Measurements from ENCODE around the gene FOXP2. TPM values are rescaled to one million over a fixed set of nuclear protein-coding genes. Genes with fewer than 3 reads are reported as not detected.

The FOXP2 gene
- total RNA-seq, 1 experiment from 2014 or later = 0.17 TPM

DNA sequence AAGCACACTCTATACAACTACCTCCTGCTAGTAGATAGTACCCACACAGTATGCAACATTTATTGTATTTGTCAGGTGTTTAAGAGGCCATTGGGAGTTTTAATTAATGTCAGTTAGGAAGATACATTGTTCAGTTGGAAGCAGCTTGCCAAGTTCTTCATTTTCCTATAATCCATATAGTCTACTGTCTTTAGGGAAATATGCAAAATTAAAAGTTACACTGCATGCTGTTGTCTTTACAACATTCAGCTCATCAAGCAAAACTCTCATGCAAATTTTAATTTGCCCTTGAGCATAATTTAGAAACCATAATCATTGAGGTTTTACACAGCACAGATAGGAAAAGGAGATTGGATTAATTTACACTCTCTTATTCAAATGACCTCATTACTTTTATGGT is 17.4 kb downstream of the FOXP2 start:
- no peak for DNase-seq (ENCODE audit: low spot score)
- ChIA-PET CTCF (no interaction called here), POLR2A (no interaction called here)
- TF ChIP-seq NFE2L1 (CRISPR knock-in tag; IDR thresholded peaks at IDR 0.05) = no peak
- TF ChIP-seq, protein P1, sequence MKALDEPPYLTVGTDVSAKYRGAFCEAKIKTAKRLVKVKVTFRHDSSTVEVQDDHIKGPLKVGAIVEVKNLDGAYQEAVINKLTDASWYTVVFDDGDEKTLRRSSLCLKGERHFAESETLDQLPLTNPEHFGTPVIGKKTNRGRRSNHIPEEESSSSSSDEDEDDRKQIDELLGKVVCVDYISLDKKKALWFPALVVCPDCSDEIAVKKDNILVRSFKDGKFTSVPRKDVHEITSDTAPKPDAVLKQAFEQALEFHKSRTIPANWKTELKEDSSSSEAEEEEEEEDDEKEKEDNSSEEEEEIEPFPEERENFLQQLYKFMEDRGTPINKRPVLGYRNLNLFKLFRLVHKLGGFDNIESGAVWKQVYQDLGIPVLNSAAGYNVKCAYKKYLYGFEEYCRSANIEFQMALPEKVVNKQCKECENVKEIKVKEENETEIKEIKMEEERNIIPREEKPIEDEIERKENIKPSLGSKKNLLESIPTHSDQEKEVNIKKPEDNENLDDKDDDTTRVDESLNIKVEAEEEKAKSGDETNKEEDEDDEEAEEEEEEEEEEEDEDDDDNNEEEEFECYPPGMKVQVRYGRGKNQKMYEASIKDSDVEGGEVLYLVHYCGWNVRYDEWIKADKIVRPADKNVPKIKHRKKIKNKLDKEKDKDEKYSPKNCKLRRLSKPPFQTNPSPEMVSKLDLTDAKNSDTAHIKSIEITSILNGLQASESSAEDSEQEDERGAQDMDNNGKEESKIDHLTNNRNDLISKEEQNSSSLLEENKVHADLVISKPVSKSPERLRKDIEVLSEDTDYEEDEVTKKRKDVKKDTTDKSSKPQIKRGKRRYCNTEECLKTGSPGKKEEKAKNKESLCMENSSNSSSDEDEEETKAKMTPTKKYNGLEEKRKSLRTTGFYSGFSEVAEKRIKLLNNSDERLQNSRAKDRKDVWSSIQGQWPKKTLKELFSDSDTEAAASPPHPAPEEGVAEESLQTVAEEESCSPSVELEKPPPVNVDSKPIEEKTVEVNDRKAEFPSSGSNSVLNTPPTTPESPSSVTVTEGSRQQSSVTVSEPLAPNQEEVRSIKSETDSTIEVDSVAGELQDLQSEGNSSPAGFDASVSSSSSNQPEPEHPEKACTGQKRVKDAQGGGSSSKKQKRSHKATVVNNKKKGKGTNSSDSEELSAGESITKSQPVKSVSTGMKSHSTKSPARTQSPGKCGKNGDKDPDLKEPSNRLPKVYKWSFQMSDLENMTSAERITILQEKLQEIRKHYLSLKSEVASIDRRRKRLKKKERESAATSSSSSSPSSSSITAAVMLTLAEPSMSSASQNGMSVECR (CRISPR knock-in tag; IDR thresholded peaks at IDR 0.05; ENCODE audit: borderline replicate concordance) = no peak
- TF ChIP-seq, protein P2, sequence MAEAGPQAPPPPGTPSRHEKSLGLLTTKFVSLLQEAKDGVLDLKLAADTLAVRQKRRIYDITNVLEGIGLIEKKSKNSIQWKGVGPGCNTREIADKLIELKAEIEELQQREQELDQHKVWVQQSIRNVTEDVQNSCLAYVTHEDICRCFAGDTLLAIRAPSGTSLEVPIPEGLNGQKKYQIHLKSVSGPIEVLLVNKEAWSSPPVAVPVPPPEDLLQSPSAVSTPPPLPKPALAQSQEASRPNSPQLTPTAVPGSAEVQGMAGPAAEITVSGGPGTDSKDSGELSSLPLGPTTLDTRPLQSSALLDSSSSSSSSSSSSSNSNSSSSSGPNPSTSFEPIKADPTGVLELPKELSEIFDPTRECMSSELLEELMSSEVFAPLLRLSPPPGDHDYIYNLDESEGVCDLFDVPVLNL (CRISPR knock-in tag; IDR thresholded peaks at IDR 0.05; ENCODE audit: borderline replicate concordance, low read depth) = no peak
- TF ChIP-seq ATF6 (CRISPR knock-in tag; IDR thresholded peaks at IDR 0.05) = no peak
- TF ChIP-seq GABPB1 (CRISPR knock-in tag; IDR thresholded peaks at IDR 0.05) = no peak
- TF ChIP-seq ZNF121 (CRISPR knock-in tag; IDR thresholded peaks at IDR 0.05) = no peak
- TF ChIP-seq RELA (CRISPR knock-in tag; IDR thresholded peaks at IDR 0.05; ENCODE audit: borderline replicate concordance) = no peak
- no peak for TF ChIP-seq SMAD3 (CRISPR knock-in tag; IDR thresholded peaks at IDR 0.05; ENCODE audit: borderline replicate concordance)
- TF ChIP-seq ESRRA (CRISPR knock-in tag; IDR thresholded peaks at IDR 0.05; ENCODE audit: borderline replicate concordance) = no peak
- no peak for TF ChIP-seq SMAD4 (CRISPR knock-in tag; IDR thresholded peaks at IDR 0.05)
- no peaks in the 10 kb centered on the region for H3K4me1 Mint-ChIP-seq
- no peak overlapping the region for H3K4me3 Mint-ChIP-seq
- no peaks in the 10 kb centered on the region for H3K9me3 Mint-ChIP-seq
- no peak overlapping the region for H3K27ac Mint-ChIP-seq
- no peaks in the 10 kb centered on the region for H3K36me3 Mint-ChIP-seq
- no peaks in the 10 kb centered on the region for H3K27me3 Mint-ChIP-seq (ENCODE audit: low read depth)
- no peak for ATAC-seq

DNA sequence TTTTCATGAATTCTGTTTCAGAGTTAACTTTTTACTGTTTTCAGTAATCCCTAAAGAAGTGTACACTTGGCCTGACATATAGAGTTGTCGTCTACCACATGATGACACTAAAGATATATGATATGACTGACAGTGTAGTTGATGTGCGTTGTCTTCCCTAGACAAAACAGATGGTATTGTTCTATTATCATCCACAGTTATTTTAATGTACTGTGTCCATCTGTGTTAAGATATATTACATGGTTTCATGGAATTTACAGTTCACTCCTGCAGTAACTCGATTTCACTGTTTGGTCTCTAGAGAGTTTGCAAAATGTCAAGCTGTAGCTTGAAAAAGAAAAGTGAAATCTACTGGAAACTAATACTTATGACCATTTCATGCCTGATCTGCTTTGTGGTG is 18.1 kb downstream of the FOXP2 start:
- POLR2A ChIA-PET = no interaction called here
- Mint-ChIP-seq H3K4me1 (no peaks in the 10 kb centered on the region), H3K36me3 (no peaks in the 10 kb centered on the region), H3K27me3 (ENCODE audit: low read depth) (no peaks in the 10 kb centered on the region), H3K9me3 (no peaks in the 10 kb centered on the region), H3K27ac (no peak overlapping the region), H3K4me3 (no peak overlapping the region)
- ATAC-seq = no peak
- CTCF ChIA-PET = no interaction called here
- no peak for DNase-seq (ENCODE audit: low spot score)
- TF ChIP-seq JUN (CRISPR knock-in tag; IDR thresholded peaks at IDR 0.05) (no peak), ZNF232 (CRISPR knock-in tag; IDR thresholded peaks at IDR 0.05) (no peak), CDX4 (CRISPR knock-in tag; IDR thresholded peaks at IDR 0.05; ENCODE audit: borderline replicate concordance) (no peak), MAX (CRISPR knock-in tag; IDR thresholded peaks at IDR 0.05) (no peak), ZNF671 (CRISPR knock-in tag; IDR thresholded peaks at IDR 0.05) (no peak), AFF4 (CRISPR knock-in tag; IDR thresholded peaks at IDR 0.05; ENCODE audit: borderline replicate concordance) (no peak), TEAD4 (CRISPR knock-in tag; IDR thresholded peaks at IDR 0.05) (no peak), ZNF138 (CRISPR knock-in tag; conservative IDR thresholded peaks at IDR 0.05) (no peak), CREM (CRISPR knock-in tag; IDR thresholded peaks at IDR 0.05) (no peak), ZNF416 (CRISPR knock-in tag; IDR thresholded peaks at IDR 0.05) (no peak), SP1 (CRISPR knock-in tag; conservative IDR thresholded peaks at IDR 0.05) (no peak), OVOL2 (CRISPR knock-in tag; IDR thresholded peaks at IDR 0.05; ENCODE audit: borderline replicate concordance) (no peak), USF1 (CRISPR knock-in tag; IDR thresholded peaks at IDR 0.05) (no peak), IRF2 (CRISPR knock-in tag; IDR thresholded peaks at IDR 0.05; ENCODE audit: borderline replicate concordance, low read depth) (no peak), ESRRA (CRISPR knock-in tag; IDR thresholded peaks at IDR 0.05; ENCODE audit: borderline replicate concordance) (no peak), SOX15 (CRISPR knock-in tag; IDR thresholded peaks at IDR 0.05) (no peak)

Measured in WTC11 (cell line).